Fibroblast of villous mesenchyme (primary cell): Measurements from ENCODE around the gene MRPL36. TPM values are rescaled to one million over a fixed set of nuclear protein-coding genes. Genes with fewer than 3 reads are reported as not detected.

Experiments
- DNase-seq: peaks from one replicate; pipeline ENCODE4 v3.0.0-alpha.2; 2010; ENCODE audit warnings: low read depth
- H3K4me3 ChIP-seq: 2 replicates; pipeline ENCODE4 v1.5.1; 2011; ENCODE audit warnings: low read depth, mild to moderate bottlenecking, low read length
- total RNA-seq: library from RNA; depleted of rRNA; stranded (reverse); fragments of >200 nt; gene quantifications from 2 replicates; pipeline ENCODE4 v1.2.3, GENCODE V29; 2012
- TF ChIP-seq, protein P1 (sequence below): IDR thresholded peaks from 2 replicates; pipeline ENCODE4 v1.5.1; 2012; ENCODE audit warnings: low read depth, mild to moderate bottlenecking, low read length; ENCODE audit not compliant: insufficient read depth

MRPL36 gene
- total RNA-seq, 1 donor, result 49.7 TPM

DNA sequence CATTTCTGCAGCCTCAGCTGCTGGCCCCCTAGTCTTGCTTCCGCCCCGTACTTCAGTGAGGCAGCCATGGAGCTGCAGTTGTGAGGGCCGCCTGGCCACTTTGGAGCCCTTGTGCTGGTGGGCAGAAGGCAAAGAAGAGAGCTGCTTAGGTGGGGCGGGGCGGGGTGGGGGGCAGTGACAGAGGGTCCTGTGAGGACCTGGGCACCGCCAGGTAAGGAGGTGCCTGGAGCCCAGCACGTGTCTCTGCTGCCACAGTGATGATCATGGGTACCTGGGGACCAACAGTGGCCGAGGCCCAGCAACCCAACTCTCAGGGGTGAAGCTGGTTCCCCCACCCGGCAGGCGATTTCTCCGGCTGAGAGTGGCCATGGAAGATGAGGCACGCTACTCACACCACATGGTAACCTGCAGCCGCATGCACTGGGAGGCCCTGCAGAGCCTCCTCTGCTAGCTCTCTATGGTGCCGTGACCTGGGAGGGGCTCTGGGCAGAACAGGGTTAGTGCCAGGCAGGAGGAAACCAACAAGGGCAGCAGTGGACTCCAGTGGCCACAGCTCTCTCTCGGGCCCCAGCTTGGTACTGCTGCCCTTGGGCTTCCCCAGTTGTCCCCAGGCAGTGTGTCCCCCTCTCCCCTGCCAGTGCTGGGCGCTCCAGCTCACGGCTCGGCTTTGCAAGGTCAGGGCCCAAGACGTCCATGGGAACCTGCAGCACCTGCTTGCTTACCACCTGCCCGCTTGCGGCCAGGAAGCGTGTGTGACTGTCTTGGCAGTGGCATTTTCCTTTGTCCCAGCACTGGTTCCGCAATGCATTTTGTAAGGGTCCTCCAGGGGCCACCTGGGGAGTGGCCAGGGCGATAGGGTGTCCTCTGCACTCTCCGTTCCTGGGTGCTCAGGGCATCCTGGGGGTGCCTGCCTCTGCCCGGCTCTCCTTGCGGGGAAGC, 25.5 kb upstream of the MRPL36 start:
- no peak for DNase-seq

DNA sequence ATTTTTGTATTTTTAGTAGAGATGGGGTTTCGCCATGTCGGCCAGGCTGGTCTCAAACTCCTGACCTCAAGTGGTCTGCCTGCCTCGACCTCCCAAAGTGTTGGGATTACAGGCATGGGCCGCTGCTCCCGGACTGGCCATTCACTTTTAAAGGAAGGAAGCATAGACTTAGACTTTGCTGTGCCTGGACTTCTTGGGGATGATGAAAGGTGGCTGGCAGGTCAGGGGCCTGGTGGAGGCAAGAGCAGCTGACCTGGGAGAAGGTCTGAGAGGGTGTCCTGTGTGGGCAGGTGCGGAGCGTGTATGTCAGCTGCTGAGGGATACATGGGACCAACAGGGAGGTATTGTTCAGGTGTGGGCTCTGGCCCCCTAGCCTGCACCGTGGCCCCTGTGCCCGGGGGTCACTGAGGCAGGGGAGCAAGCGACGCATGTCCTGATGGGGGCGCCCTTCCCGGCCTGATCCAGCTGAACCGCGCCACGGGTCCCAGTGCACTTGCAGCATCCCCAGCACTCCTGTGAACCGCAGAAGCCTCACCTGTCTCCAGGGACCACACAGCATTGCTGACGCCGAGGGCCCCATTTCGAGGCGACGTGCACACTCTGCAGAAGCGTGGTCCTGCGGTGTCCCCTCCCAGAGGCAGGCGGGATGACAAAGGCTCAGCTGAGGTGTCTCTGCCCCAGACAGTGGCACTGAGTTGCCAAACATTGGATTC, 24.6 kb upstream of the MRPL36 start:
- H3K4me3 ChIP-seq, result no peak overlapping the region
- TF ChIP-seq, protein P1, sequence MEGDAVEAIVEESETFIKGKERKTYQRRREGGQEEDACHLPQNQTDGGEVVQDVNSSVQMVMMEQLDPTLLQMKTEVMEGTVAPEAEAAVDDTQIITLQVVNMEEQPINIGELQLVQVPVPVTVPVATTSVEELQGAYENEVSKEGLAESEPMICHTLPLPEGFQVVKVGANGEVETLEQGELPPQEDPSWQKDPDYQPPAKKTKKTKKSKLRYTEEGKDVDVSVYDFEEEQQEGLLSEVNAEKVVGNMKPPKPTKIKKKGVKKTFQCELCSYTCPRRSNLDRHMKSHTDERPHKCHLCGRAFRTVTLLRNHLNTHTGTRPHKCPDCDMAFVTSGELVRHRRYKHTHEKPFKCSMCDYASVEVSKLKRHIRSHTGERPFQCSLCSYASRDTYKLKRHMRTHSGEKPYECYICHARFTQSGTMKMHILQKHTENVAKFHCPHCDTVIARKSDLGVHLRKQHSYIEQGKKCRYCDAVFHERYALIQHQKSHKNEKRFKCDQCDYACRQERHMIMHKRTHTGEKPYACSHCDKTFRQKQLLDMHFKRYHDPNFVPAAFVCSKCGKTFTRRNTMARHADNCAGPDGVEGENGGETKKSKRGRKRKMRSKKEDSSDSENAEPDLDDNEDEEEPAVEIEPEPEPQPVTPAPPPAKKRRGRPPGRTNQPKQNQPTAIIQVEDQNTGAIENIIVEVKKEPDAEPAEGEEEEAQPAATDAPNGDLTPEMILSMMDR, result no peak
- no peak for DNase-seq

More for the DNA sequence above, 25.5 kb upstream of the MRPL36 start:
- TF ChIP-seq, protein P1, result no peak
- no peak overlapping the region for H3K4me3 ChIP-seq

DNA sequence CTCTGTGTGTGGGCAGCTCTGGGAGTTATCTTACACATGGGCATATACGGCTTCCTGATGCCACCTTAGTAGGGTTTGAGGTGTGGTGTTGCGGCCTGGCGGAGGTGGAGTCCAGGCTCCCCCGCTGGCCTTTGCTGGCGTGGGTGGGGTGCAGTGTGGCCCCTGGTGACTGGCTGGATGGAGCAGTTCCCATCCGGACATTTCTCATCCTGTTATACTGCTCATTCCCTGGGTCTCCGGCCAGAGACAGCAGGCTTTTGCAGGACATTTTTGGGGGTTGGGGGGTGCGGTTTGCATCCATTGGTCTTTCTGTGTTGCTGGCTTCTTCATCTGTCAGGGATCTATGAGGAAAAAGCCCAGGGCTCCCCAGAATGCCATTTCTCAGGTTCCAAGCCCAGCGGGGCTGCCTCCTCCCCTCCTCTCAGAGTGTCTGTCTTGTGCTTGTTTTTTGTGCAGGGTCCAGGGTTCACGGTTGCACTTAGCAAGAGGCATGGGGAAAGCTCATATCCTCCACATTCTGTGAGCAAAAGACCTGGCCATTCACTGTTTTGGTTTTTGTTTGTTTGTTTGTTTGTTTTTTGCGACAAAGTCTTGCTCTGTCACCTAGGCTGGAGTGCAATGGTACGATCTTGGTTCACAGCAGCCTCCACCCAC, 23.9 kb upstream of the MRPL36 start:
- H3K4me3 ChIP-seq, result no peak overlapping the region
- no peak for DNase-seq
- TF ChIP-seq, protein P1, result no peak

DNA sequence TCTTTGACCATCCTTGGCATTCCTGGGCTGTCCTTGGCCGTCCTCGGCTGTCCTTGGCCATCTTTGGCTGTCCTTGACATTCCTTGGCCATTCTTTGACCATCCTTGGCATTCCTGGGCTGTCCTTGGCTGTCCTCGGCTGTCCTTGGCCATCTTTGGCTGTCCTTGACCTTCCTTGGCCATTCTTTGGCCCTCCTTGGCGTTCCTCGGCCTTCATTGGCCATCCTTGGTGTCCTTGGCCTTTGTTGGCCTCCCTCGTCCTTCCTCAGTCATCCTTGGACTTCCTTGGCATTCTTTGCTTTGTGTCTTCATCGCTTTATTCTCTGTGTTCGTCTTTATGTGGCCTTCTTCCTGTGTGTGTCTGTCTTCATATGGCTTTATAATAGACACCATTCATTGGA, 22.2 kb upstream of the MRPL36 start:
- H3K4me3 ChIP-seq, result no peak overlapping the region
- DNase-seq, result no peak
- TF ChIP-seq, protein P1, result no peak

DNA sequence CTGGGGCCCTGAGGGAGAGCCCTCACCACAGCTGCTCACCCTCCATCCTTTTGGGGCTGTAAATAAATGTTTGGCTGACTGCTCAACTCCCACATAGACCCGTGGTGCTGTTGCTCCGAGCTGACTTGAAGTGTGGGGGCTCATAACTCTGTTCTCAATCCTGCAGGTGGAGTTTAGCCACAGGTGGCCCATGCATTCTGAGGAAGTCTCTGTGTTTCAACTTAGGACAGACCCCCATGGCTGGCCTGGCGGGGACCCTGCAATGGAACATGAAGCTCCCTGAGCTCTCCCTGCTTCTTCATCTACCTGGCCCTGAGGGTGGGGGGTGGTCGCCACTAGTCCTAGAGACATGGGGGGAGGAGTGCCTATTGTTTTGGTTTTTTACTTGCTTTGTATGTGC, 21.3 kb upstream of the MRPL36 start:
- TF ChIP-seq, protein P1, result no peak
- no peak for DNase-seq
- H3K4me3 ChIP-seq, result no peak overlapping the region

DNA sequence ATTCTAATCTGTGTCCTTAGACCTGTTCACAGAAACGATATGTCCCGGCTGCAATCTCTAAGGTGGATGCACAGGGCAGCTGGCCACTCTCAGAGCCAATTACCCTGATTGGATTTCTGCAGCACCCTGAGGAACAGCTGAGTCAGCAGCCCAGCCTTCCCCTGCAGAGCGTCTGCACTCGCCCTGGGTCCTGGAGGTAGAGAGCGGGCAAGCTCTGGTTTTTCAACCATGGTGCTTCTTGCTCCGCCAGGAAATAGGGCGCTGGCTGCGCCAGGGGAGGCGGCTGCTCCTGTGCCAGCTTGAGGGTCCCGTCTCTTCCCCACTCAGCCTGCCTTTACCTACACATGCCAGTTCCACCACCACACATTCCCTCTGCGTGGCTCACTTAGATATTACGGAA, 20.7 kb upstream of the MRPL36 start:
- no peak overlapping the region for H3K4me3 ChIP-seq
- no peak for DNase-seq
- TF ChIP-seq, protein P1, result no peak
